SK-N-SH treated with all-trans-retinoic acid at 6 μM for 48 hours (cell line): Measurements from ENCODE around the gene MCM9.

Source experiments
- ARNTL ChIP-seq: fragments of 450-650 bp; formaldehyde crosslinking; IDR thresholded peaks from 2 replicates; pipeline ENCODE4 v1.5.0; 2020; ENCODE audit warnings: low read depth, mild to moderate bottlenecking, moderate library complexity, borderline replicate concordance
- CSDC2 ChIP-seq: fragments of 250-450 bp; sonication (Bioruptor Pico); IDR thresholded peaks from 2 replicates; pipeline ENCODE4 v1.5.0; 2020; ENCODE audit warnings: mild to moderate bottlenecking, moderate library complexity
- GLIS3 ChIP-seq: fragments of 250-450 bp; sonication (Bioruptor Pico); IDR thresholded peaks from 2 replicates; pipeline ENCODE4 v1.5.0; 2020; ENCODE audit warnings: mild to moderate bottlenecking, moderate library complexity
- ISL1 ChIP-seq: fragments of 250-450 bp; sonication (Bioruptor Pico); IDR thresholded peaks from 2 replicates; pipeline ENCODE4 v2.1.2; 2022; ENCODE audit warnings: mild to moderate bottlenecking, moderate library complexity
- OSR1 ChIP-seq: fragments of 250-450 bp; sonication (Bioruptor Pico); IDR thresholded peaks from 2 replicates; pipeline ENCODE4 v1.8.0; 2022; ENCODE audit warnings: moderate library complexity, mild to moderate bottlenecking, inconsistent platforms
- RARB ChIP-seq: fragments of 250-450 bp; sonication (Bioruptor Pico); IDR thresholded peaks from 2 replicates; pipeline ENCODE4 v1.8.0; 2021; ENCODE audit warnings: mild to moderate bottlenecking, moderate library complexity
- TOX ChIP-seq: fragments of 250-450 bp; sonication (Bioruptor Pico); IDR thresholded peaks from 2 replicates; pipeline ENCODE4 v1.8.0; 2021; ENCODE audit warnings: mild to moderate bottlenecking, moderate library complexity, borderline replicate concordance
- ZFP3 ChIP-seq: fragments of 250-450 bp; sonication (Bioruptor Pico); IDR thresholded peaks from 2 replicates; pipeline ENCODE4 v1.5.0; 2020; ENCODE audit warnings: mild to moderate bottlenecking, moderate library complexity
- TF ChIP-seq, protein P1 (sequence below): fragments of 250-450 bp; sonication (Bioruptor Pico); IDR thresholded peaks from 2 replicates; pipeline ENCODE4 v1.8.0; 2020; ENCODE audit warnings: mild to moderate bottlenecking, moderate library complexity, borderline replicate concordance
- TF ChIP-seq, protein P2 (sequence below): fragments of 250-450 bp; sonication (Bioruptor Pico); IDR thresholded peaks from 2 replicates; pipeline ENCODE4 v1.5.0; 2020; ENCODE audit warnings: mild to moderate bottlenecking, moderate library complexity
- TF ChIP-seq, protein P3 (sequence below): fragments of 250-450 bp; sonication (Bioruptor Pico); IDR thresholded peaks from 2 replicates; pipeline ENCODE4 v1.5.1; 2020; ENCODE audit warnings: low read depth, mild to moderate bottlenecking, moderate library complexity

DNA sequence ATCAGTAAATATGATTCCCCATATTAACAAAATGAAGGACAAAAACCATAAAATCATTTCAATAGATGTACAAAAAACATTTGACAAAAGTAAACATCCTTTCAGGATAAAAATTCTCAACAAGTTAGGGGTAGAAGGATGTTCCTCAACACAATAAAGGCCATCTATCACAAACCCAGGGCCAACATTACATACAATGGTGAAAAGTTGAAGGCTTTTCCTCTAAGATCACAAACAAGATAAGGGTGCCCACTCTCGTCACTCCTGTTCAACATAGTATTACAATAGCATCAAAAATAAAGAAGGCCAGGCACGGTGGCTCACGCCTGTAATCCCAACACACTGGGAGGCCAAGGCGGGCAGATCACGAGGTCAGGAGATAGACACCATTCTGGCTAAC lies 63.6 kb downstream of the MCM9 start:
- TF ChIP-seq ISL1 (CRISPR knock-in tag) = no peak
- no peak for TF ChIP-seq TOX (CRISPR knock-in tag)
- no peak for TF ChIP-seq GLIS3 (CRISPR knock-in tag)
- TF ChIP-seq, protein P1, sequence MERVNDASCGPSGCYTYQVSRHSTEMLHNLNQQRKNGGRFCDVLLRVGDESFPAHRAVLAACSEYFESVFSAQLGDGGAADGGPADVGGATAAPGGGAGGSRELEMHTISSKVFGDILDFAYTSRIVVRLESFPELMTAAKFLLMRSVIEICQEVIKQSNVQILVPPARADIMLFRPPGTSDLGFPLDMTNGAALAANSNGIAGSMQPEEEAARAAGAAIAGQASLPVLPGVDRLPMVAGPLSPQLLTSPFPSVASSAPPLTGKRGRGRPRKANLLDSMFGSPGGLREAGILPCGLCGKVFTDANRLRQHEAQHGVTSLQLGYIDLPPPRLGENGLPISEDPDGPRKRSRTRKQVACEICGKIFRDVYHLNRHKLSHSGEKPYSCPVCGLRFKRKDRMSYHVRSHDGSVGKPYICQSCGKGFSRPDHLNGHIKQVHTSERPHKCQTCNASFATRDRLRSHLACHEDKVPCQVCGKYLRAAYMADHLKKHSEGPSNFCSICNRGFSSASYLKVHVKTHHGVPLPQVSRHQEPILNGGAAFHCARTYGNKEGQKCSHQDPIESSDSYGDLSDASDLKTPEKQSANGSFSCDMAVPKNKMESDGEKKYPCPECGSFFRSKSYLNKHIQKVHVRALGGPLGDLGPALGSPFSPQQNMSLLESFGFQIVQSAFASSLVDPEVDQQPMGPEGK (CRISPR knock-in tag) = no peak
- TF ChIP-seq RARB (CRISPR knock-in tag) = no peak
- TF ChIP-seq CSDC2 (CRISPR knock-in tag) = no peak
- TF ChIP-seq, protein P2, sequence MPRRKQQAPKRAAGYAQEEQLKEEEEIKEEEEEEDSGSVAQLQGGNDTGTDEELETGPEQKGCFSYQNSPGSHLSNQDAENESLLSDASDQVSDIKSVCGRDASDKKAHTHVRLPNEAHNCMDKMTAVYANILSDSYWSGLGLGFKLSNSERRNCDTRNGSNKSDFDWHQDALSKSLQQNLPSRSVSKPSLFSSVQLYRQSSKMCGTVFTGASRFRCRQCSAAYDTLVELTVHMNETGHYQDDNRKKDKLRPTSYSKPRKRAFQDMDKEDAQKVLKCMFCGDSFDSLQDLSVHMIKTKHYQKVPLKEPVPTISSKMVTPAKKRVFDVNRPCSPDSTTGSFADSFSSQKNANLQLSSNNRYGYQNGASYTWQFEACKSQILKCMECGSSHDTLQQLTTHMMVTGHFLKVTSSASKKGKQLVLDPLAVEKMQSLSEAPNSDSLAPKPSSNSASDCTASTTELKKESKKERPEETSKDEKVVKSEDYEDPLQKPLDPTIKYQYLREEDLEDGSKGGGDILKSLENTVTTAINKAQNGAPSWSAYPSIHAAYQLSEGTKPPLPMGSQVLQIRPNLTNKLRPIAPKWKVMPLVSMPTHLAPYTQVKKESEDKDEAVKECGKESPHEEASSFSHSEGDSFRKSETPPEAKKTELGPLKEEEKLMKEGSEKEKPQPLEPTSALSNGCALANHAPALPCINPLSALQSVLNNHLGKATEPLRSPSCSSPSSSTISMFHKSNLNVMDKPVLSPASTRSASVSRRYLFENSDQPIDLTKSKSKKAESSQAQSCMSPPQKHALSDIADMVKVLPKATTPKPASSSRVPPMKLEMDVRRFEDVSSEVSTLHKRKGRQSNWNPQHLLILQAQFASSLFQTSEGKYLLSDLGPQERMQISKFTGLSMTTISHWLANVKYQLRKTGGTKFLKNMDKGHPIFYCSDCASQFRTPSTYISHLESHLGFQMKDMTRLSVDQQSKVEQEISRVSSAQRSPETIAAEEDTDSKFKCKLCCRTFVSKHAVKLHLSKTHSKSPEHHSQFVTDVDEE (CRISPR knock-in tag) = no peak
- TF ChIP-seq, protein P3, sequence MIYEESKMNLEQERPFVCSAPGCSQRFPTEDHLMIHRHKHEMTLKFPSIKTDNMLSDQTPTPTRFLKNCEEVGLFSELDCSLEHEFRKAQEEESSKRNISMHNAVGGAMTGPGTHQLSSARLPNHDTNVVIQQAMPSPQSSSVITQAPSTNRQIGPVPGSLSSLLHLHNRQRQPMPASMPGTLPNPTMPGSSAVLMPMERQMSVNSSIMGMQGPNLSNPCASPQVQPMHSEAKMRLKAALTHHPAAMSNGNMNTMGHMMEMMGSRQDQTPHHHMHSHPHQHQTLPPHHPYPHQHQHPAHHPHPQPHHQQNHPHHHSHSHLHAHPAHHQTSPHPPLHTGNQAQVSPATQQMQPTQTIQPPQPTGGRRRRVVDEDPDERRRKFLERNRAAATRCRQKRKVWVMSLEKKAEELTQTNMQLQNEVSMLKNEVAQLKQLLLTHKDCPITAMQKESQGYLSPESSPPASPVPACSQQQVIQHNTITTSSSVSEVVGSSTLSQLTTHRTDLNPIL = no peak
- no peak for TF ChIP-seq OSR1 (CRISPR knock-in tag)
- TF ChIP-seq ARNTL (CRISPR knock-in tag) = no peak
- no peak for TF ChIP-seq ZFP3 (CRISPR knock-in tag)
